Calu3 (cell line): Measurements from ENCODE around the gene KCNIP3. TPM values are rescaled to one million over a fixed set of nuclear protein-coding genes. Genes with fewer than 3 reads are reported as not detected.

Experiments
- BruUV-seq: library from RNA; stranded (reverse); fragments of 400-500 nt; replicated peaks from 2 replicates; lab custom pipeline; 2021; lab: Mats Ljungman, UMichigan
- CTCF ChIA-PET: fragments of 300-600 bp; sonication (Branson Sonifier 250); formaldehyde crosslinking; loops from one replicate; lab custom pipeline; 2022; ENCODE audit warnings: antibody characterized with exemption; lab: Charles Lee
- DNase-seq: peaks from one replicate; pipeline ENCODE4 v3.0.0; 2022
- H3K27ac Mint-ChIP-seq: one replicate; pipeline ENCODE4 v1.8.0; 2022; ENCODE audit warnings: mixed read lengths; ENCODE audit not compliant: unreplicated experiment
- H3K27me3 Mint-ChIP-seq: one replicate; pipeline ENCODE4 v1.8.0; 2022; ENCODE audit warnings: mixed read lengths; ENCODE audit not compliant: unreplicated experiment
- H3K36me3 Mint-ChIP-seq: one replicate; pipeline ENCODE4 v1.8.0; 2022; ENCODE audit warnings: mild to moderate bottlenecking, moderate library complexity, mixed read lengths; ENCODE audit not compliant: insufficient read depth, unreplicated experiment
- H3K4me1 Mint-ChIP-seq: one replicate; pipeline ENCODE4 v1.8.0; 2022; ENCODE audit warnings: mild to moderate bottlenecking, low read depth, mixed read lengths; ENCODE audit not compliant: unreplicated experiment
- H3K4me3 Mint-ChIP-seq: one replicate; pipeline ENCODE4 v1.8.0; 2022; ENCODE audit warnings: mild to moderate bottlenecking, low read depth, moderate library complexity, mixed read lengths; ENCODE audit not compliant: unreplicated experiment
- H3K9me3 Mint-ChIP-seq: one replicate; pipeline ENCODE4 v1.8.0; 2022; ENCODE audit warnings: low read depth, mixed read lengths; ENCODE audit not compliant: unreplicated experiment
- intact Hi-C: fragments of 100-400 bp; cut with micrococcal nuclease; formaldehyde crosslinking; loops from one replicate; pipeline ENCODE4 v1.10.0; 2022; ENCODE audit not compliant: unreplicated experiment
- total RNA-seq: library from RNA; stranded (reverse); gene quantifications from 2 replicates; pipeline ENCODE4 v1.2.3, GENCODE V29; 2022
- TF ChIP-seq, protein P1 (sequence below): fragments of 200-600 bp; IDR thresholded peaks from one replicate; pipeline ENCODE4 v1.8.0; 2022; ENCODE audit warnings: antibody characterized with exemption; ENCODE audit not compliant: unreplicated experiment

KCNIP3 gene
- total RNA-seq, 1 experiment from 2014 or later = 1.1 TPM

DNA sequence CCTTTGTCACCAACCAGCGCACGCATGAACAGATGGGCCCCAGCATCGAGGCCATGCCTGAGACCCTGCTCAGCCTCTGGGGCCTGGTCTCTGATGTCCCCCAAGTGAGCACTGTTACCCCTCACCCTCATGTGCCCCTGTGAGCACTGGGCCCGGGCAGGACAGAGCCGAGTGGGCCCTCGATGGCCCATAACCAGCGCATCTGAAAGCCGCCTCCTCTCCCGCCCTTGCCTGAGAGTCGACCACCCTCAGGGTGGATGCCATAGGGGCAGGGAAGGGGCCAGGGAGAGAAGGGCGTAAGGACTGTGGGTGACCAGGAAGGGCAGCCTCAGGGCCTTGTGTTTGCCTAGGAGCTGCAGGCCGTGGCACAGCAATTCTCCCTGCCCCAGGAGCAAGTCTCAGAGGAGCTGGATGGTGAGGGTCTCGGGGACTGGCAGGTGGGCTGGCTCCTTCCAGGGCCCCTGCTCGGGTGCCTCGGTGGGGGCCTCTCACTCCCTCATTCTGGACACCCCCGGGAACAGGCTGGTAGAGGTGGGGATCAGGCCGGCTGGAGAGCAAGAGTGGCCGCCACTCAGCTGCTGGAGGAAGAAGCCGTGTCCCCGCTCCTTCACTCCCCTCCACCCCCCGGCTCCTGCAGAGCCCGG, 20.8 kb upstream of the KCNIP3 start:
- peaks cover 16% of the 10 kb centered on the region for H3K4me1 Mint-ChIP-seq
- CTCF ChIA-PET = no interaction called here
- no peaks in the 10 kb centered on the region for H3K27me3 Mint-ChIP-seq
- intact Hi-C loops = no loop called here
- H3K27ac Mint-ChIP-seq = no peak overlapping the region
- no peaks in the 10 kb centered on the region for H3K9me3 Mint-ChIP-seq
- TF ChIP-seq, protein P1, sequence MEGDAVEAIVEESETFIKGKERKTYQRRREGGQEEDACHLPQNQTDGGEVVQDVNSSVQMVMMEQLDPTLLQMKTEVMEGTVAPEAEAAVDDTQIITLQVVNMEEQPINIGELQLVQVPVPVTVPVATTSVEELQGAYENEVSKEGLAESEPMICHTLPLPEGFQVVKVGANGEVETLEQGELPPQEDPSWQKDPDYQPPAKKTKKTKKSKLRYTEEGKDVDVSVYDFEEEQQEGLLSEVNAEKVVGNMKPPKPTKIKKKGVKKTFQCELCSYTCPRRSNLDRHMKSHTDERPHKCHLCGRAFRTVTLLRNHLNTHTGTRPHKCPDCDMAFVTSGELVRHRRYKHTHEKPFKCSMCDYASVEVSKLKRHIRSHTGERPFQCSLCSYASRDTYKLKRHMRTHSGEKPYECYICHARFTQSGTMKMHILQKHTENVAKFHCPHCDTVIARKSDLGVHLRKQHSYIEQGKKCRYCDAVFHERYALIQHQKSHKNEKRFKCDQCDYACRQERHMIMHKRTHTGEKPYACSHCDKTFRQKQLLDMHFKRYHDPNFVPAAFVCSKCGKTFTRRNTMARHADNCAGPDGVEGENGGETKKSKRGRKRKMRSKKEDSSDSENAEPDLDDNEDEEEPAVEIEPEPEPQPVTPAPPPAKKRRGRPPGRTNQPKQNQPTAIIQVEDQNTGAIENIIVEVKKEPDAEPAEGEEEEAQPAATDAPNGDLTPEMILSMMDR = no peak
- peak overlapping the region; percentile 22 for H3K4me3 Mint-ChIP-seq
- no peak for DNase-seq
- H3K36me3 Mint-ChIP-seq = peaks cover 17% of the 10 kb centered on the region
- no TSS peak for BruUV-seq

DNA sequence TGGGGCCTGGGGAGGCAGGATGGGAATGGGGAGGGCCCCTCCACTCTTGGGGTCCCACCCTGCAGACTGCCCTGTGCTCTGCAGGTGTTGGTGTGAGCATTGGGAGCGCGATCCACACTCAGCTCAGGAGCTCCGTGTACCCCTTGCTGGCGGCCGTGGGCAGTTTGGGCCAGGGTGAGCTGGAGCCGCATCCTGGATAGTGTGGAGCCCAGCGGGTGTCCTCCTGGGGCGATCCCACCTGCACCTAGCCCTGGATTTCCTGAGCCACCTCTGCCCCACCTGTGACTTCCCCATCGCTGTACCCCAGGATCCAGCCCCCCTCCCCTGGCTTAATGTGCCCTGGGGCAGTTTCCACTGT, 20.3 kb upstream of the KCNIP3 start:
- H3K9me3 Mint-ChIP-seq = no peaks in the 10 kb centered on the region
- CTCF ChIA-PET = no interaction called here
- H3K27ac Mint-ChIP-seq = no peak overlapping the region
- H3K36me3 Mint-ChIP-seq = peaks cover 17% of the 10 kb centered on the region
- no peak overlapping the region for H3K4me3 Mint-ChIP-seq
- intact Hi-C loops = no loop called here
- TF ChIP-seq, protein P1 = no peak
- H3K27me3 Mint-ChIP-seq = no peaks in the 10 kb centered on the region
- no TSS peak for BruUV-seq
- peaks cover 16% of the 10 kb centered on the region for H3K4me1 Mint-ChIP-seq
- DNase-seq = no peak

DNA sequence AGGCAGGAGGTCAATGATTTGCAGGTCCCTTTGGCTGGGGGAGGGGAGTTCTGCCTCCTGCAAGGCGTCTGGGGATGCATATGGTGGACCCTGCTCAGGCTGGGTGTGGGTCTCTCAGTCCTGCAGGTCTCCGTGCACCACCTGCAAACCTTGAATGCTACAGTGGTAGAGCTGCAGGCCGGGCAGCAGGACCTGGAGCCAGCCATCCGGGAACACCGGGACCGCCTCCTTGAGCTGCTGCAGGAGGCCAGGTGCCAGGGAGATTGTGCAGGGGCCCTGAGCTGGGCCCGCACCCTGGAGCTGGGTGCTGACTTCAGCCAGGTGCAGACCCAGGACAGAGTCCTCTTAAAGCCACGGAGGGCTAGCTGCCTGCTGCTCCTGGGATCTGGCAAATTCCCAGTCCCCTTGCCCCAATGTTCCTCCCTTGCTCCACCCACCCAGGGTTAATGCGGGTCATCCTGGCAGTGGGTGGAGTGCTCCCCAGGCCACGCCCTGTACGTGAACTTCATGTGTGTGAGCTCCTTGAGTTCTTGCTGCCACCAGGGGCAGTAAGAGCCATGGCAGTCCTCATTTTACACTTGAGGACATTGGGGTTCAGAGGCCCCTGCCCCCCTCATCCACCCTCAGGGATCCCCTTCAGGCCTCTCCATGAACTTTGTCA, 19.8 kb upstream of the KCNIP3 start:
- CTCF ChIA-PET = no interaction called here
- no TSS peak for BruUV-seq
- Mint-ChIP-seq H3K9me3 (no peaks in the 10 kb centered on the region), H3K36me3 (peaks cover 17% of the 10 kb centered on the region), H3K4me1 (peaks cover 16% of the 10 kb centered on the region), H3K4me3 (no peak overlapping the region), H3K27ac (no peak overlapping the region), H3K27me3 (no peaks in the 10 kb centered on the region)
- DNase-seq = no peak
- TF ChIP-seq, protein P1 = no peak
- intact Hi-C loops = no loop called here

DNA sequence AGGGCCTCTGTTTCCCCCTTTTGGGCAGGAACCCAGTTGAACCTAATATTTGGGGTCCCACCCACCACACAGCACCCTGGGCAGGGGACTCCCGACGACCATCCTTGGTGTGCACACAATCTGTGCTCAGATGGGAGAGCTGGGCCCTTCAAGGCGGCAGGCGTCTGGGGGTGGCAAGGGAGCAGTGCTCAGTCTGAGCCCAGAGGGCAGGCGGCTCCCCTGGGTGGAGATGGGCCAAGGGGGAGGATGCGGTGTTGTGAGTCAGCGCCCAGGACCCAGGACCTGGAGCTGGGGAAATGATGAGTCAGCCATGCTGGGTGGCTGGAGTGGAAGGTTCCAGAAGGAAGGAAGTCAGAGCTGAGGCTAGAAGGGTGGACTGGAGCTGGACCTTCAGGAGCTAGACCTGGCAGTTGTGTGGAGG, 19.1 kb upstream of the KCNIP3 start:
- Mint-ChIP-seq H3K4me3 (no peak overlapping the region), H3K4me1 (peaks cover 16% of the 10 kb centered on the region), H3K27ac (peak overlapping the region; percentile 19), H3K27me3 (no peaks in the 10 kb centered on the region), H3K36me3 (peaks cover 17% of the 10 kb centered on the region), H3K9me3 (no peaks in the 10 kb centered on the region)
- TF ChIP-seq, protein P1 = no peak
- CTCF ChIA-PET = no interaction called here
- intact Hi-C loops = no loop called here
- BruUV-seq = no TSS peak
- no peak for DNase-seq
